K562 (cell line): ENCODE data around the gene TENT4B. TPM values are rescaled to one million over a fixed set of nuclear protein-coding genes. Genes with fewer than 3 reads are reported as not detected.

Experiments used
- COPS2 ChIP-seq: fragments of 450-650 bp; conservative IDR thresholded peaks from 2 replicates; pipeline ENCODE4 v1.6.1; 2016; ENCODE audit warnings: mild to moderate bottlenecking, moderate library complexity
- MECOM ChIP-seq: fragments of 250-450 bp; sonication (Bioruptor Pico); IDR thresholded peaks from 2 replicates; pipeline ENCODE4 v1.8.0; 2022; ENCODE audit warnings: inconsistent platforms
- POLR2B ChIP-seq: fragments of 450-650 bp; IDR thresholded peaks from 2 replicates; pipeline ENCODE4 v1.6.1; 2018; ENCODE audit warnings: low read depth; ENCODE audit not compliant: partially characterized antibody
- RAD21 ChIP-seq, 2 experiments: fragments of 250-450 bp in 1 of 2; fragments of 450-650 bp in 1 of 2; sonication (Bioruptor Pico) in 1 of 2; formaldehyde crosslinking in 1 of 2; IDR thresholded peaks in 1 of 2; conservative IDR thresholded peaks in 1 of 2; 2 replicates each; pipeline versions ENCODE4 v1.4.0 to v1.8.0; 2020 to 2022; ENCODE audit warnings: mild to moderate bottlenecking in 2 of 2, moderate library complexity in 1 of 2
- TAF1 ChIP-seq: IDR thresholded peaks from 2 replicates; pipeline ENCODE4 v1.6.1; 2011; ENCODE audit warnings: mild to moderate bottlenecking, low read length, moderate library complexity; ENCODE audit not compliant: insufficient read depth, control insufficient read depth, severe bottlenecking; ENCODE audit errors: extremely low read depth
- XRCC5 ChIP-seq: fragments of 200-400 bp; formaldehyde crosslinking; IDR thresholded peaks from 2 replicates; pipeline ENCODE4 v1.6.1; 2017; ENCODE audit warnings: low read depth, mild to moderate bottlenecking, low read length
- ZNF12 ChIP-seq: sonication (generic); formaldehyde crosslinking; IDR thresholded peaks from 2 replicates; pipeline ENCODE4 v1.4.0; 2020; ENCODE audit warnings: mild to moderate bottlenecking, missing genetic modification reagents
- ZNF140 ChIP-seq: fragments of 250-450 bp; sonication (Bioruptor Pico); IDR thresholded peaks from 2 replicates; pipeline ENCODE4 v1.8.0; 2021; ENCODE audit warnings: moderate library complexity, mild to moderate bottlenecking, inconsistent platforms
- ZNF175 ChIP-seq: fragments of 200-800 bp; sonication (Bioruptor generic); IDR thresholded peaks from 2 replicates; pipeline ENCODE4 v1.6.1; 2016; ENCODE audit warnings: low read depth, mild to moderate bottlenecking, missing genetic modification characterization, missing compliant biosample characterization
- ZNF551 ChIP-seq: fragments of 250-450 bp; sonication (Bioruptor Pico); IDR thresholded peaks from 2 replicates; pipeline ENCODE4 v1.5.0; 2021; ENCODE audit warnings: mild to moderate bottlenecking, moderate library complexity
- polyA plus RNA-seq, 8 experiments: library from polyadenylated mRNA; depleted of rRNA in 4 of 8; stranded (reverse) in 5 of 8; unstranded in 3 of 8; fragments of >200 nt; fragmentation: Nextera tagmentation in 2 of 8; fragmentation: Illumina TruSeq in 1 of 8; extraction: Ambion mirVana in 2 of 8; extraction: Trizol in 1 of 8; gene quantifications; 2 replicates each; pipeline versions ENCODE4 v1.2.1 to v1.2.3, GENCODE V29; 2011 to 2014; ENCODE audit warnings: inconsistent platforms in 1 of 8, missing spikeins in 1 of 8
- total RNA-seq, 7 experiments: library from RNA; depleted of rRNA in 6 of 7; stranded (reverse); fragments of >200 nt in 6 of 7; fragmentation: Illumina TruSeq in 2 of 7; extraction: Trizol in 2 of 7; gene quantifications; 2 replicates each; pipeline versions ENCODE4 v1.2.1 to v1.2.3, GENCODE V29; 2011 to 2021; ENCODE audit warnings: low replicate concordance in 1 of 7
- TF ChIP-seq, protein P1 (sequence below): fragments of 450-650 bp; IDR thresholded peaks from 2 replicates; pipeline ENCODE4 v1.6.1; 2016; ENCODE audit warnings: low read depth
- TF ChIP-seq, protein P2 (sequence below): IDR thresholded peaks from 2 replicates; pipeline ENCODE4 v1.6.1; 2011; ENCODE audit not compliant: insufficient read length; ENCODE audit errors: extremely low read depth
- TF ChIP-seq, protein P3 (sequence below): fragments of 450-650 bp; IDR thresholded peaks from 2 replicates; pipeline ENCODE4 v1.7.1; 2018; ENCODE audit warnings: mild to moderate bottlenecking, low read depth; ENCODE audit not compliant: partially characterized antibody
- TF ChIP-seq, protein P4 (sequence below): fragments of 250-450 bp; sonication (Bioruptor Pico); IDR thresholded peaks from 2 replicates; pipeline ENCODE4 v1.8.0; 2021; ENCODE audit warnings: mild to moderate bottlenecking, moderate library complexity

Gene TENT4B
- total and polyA plus RNA-seq, 9 of the 15 experiments (the other 6 are each of a cell fraction or from before 2014, with no cell fraction given): 5.2 to 8.4 (median 7.0) TPM

DNA sequence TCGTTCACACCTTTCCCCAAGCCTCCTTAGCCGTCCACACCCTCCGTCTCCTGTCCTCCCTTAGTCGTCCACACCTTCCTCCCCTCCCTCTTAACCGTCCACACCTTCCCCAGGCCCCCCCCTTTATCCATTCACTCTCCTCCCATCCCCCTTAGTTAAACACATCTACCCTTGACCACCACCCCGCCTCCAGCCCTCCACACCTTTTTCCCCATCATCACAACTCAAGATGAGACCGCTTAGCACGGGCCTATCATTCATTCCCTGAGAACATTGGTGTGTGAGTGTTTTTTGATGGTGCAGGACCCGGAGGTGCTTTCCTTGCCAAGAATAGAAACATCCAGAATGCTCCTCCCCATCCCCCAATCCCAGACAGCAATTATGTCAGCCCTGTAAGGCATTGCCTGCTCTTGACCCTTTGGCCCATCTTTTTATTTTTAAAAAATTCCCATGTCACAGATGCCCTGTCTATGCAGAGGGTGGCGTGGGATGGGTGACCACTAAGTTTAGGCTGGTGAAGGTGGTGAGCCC, 1.4 kb downstream of the TENT4B start (continued):
- TF ChIP-seq, protein P1, sequence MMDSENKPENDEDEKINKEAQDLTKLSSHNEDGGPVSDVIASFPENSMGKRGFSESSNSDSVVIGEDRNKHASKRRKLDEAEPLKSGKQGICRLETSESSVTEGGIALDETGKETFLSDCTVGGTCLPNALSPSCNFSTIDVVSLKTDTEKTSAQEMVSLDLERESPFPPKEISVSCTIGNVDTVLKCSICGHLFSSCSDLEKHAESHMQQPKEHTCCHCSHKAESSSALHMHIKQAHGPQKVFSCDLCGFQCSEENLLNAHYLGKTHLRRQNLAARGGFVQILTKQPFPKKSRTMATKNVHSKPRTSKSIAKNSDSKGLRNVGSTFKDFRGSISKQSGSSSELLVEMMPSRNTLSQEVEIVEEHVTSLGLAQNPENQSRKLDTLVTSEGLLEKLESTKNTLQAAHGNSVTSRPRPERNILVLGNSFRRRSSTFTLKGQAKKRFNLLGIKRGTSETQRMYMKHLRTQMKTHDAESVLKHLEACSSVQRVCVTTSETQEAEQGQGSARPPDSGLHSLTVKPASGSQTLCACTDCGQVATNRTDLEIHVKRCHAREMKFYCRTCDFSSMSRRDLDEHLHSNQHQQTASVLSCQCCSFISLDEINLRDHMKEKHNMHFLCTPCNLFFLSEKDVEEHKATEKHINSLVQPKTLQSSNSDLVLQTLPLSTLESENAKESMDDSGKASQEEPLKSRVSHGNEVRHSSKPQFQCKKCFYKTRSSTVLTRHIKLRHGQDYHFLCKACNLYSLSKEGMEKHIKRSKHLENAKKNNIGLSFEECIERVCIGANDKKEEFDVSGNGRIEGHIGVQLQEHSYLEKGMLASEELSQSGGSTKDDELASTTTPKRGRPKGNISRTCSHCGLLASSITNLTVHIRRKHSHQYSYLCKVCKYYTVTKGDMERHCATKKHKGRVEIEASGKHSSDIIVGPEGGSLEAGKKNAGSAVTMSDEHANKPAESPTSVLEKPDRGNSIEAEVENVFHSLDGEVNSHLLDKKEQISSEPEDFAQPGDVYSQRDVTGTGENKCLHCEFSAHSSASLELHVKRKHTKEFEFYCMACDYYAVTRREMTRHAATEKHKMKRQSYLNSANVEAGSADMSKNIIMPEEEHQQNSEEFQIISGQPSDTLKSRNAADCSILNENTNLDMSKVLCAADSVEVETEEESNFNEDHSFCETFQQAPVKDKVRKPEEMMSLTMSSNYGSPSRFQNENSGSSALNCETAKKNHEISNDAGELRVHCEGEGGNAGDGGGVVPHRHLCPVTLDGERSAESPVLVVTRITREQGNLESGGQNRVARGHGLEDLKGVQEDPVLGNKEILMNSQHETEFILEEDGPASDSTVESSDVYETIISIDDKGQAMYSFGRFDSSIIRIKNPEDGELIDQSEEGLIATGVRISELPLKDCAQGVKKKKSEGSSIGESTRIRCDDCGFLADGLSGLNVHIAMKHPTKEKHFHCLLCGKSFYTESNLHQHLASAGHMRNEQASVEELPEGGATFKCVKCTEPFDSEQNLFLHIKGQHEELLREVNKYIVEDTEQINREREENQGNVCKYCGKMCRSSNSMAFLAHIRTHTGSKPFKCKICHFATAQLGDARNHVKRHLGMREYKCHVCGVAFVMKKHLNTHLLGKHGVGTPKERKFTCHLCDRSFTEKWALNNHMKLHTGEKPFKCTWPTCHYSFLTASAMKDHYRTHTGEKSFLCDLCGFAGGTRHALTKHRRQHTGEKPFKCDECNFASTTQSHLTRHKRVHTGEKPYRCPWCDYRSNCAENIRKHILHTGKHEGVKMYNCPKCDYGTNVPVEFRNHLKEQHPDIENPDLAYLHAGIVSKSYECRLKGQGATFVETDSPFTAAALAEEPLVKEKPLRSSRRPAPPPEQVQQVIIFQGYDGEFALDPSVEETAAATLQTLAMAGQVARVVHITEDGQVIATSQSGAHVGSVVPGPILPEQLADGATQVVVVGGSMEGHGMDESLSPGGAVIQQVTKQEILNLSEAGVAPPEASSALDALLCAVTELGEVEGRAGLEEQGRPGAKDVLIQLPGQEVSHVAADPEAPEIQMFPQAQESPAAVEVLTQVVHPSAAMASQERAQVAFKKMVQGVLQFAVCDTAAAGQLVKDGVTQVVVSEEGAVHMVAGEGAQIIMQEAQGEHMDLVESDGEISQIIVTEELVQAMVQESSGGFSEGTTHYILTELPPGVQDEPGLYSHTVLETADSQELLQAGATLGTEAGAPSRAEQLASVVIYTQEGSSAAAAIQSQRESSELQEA: no peak
- TF ChIP-seq XRCC5 (no peak), ZNF551 (CRISPR knock-in tag) (no peak), TAF1 (no peak), RAD21 (CRISPR knock-in tag; conservative IDR thresholded peaks at IDR 0.05 in 1 of 2, IDR thresholded peaks at IDR 0.05 in 1 of 2) (no peak), ZNF140 (CRISPR knock-in tag) (no peak), COPS2 (no peak), MECOM (CRISPR knock-in tag) (no peak), ZNF12 (CRISPR knock-in tag) (no peak), ZNF175 (CRISPR knock-in tag) (no peak), POLR2B (no peak)
- TF ChIP-seq, protein P2, sequence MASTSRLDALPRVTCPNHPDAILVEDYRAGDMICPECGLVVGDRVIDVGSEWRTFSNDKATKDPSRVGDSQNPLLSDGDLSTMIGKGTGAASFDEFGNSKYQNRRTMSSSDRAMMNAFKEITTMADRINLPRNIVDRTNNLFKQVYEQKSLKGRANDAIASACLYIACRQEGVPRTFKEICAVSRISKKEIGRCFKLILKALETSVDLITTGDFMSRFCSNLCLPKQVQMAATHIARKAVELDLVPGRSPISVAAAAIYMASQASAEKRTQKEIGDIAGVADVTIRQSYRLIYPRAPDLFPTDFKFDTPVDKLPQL: no peak
- TF ChIP-seq, protein P3, sequence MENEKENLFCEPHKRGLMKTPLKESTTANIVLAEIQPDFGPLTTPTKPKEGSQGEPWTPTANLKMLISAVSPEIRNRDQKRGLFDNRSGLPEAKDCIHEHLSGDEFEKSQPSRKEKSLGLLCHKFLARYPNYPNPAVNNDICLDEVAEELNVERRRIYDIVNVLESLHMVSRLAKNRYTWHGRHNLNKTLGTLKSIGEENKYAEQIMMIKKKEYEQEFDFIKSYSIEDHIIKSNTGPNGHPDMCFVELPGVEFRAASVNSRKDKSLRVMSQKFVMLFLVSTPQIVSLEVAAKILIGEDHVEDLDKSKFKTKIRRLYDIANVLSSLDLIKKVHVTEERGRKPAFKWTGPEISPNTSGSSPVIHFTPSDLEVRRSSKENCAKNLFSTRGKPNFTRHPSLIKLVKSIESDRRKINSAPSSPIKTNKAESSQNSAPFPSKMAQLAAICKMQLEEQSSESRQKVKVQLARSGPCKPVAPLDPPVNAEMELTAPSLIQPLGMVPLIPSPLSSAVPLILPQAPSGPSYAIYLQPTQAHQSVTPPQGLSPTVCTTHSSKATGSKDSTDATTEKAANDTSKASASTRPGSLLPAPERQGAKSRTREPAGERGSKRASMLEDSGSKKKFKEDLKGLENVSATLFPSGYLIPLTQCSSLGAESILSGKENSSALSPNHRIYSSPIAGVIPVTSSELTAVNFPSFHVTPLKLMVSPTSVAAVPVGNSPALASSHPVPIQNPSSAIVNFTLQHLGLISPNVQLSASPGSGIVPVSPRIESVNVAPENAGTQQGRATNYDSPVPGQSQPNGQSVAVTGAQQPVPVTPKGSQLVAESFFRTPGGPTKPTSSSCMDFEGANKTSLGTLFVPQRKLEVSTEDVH: no peak
- TF ChIP-seq, protein P4, sequence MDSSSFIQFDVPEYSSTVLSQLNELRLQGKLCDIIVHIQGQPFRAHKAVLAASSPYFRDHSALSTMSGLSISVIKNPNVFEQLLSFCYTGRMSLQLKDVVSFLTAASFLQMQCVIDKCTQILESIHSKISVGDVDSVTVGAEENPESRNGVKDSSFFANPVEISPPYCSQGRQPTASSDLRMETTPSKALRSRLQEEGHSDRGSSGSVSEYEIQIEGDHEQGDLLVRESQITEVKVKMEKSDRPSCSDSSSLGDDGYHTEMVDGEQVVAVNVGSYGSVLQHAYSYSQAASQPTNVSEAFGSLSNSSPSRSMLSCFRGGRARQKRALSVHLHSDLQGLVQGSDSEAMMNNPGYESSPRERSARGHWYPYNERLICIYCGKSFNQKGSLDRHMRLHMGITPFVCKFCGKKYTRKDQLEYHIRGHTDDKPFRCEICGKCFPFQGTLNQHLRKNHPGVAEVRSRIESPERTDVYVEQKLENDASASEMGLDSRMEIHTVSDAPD (CRISPR knock-in tag): no peak
